ENCODE measurements around the gene SMAD4. TPM values are rescaled to one million over a fixed set of nuclear protein-coding genes. Genes with fewer than 3 reads are reported as not detected.

Gene SMAD4
- total RNA-seq, 1 experiment from 2014 or later, result 48.8 TPM

GRCh38 chr18:51123046-51123395, 93.0 kb downstream of the SMAD4 start:
- intact Hi-C loops (cut with micrococcal nuclease; ENCODE audit: unreplicated experiment), result no loop called here
- Mint-ChIP-seq H3K4me1 (ENCODE audit: low read depth, unreplicated experiment) (no peaks in the 10 kb centered on the region), H3K27ac (ENCODE audit: unreplicated experiment) (no peak overlapping the region), H3K9me3 (ENCODE audit: unreplicated experiment) (no peaks in the 10 kb centered on the region), H3K36me3 (ENCODE audit: insufficient read depth, unreplicated experiment) (no peaks in the 10 kb centered on the region), H3K27me3 (ENCODE audit: insufficient read depth, unreplicated experiment) (no peaks in the 10 kb centered on the region), H3K4me3 (ENCODE audit: unreplicated experiment) (no peak overlapping the region)
- Histone ChIP-seq H3K36me3 (ENCODE audit: control insufficient read depth, insufficient read depth, low read length) (no peaks in the 10 kb centered on the region), H3K27me3 (replicated peaks; ENCODE audit: control insufficient read depth, insufficient read depth, low read length) (no peaks in the 10 kb centered on the region), H3K4me3 (ENCODE audit: low read depth, low read length) (no peak overlapping the region), H3K4me1 (no peaks in the 10 kb centered on the region), H3K9me3 (no peaks in the 10 kb centered on the region)
- DNase-seq, result no peak
- CTCF ChIA-PET, result no interaction called here
- no TSS peak for BruUV-seq (replicated peaks)
- POLR2A ChIA-PET, result no interaction called here
- no peak for TF ChIP-seq CTCF (IDR thresholded peaks at IDR 0.05; ENCODE audit: insufficient read depth in 1 of 2, low read depth in 1 of 2, low read length in 1 of 2, severe bottlenecking in 1 of 2, unreplicated experiment in 1 of 2)

DNA sequence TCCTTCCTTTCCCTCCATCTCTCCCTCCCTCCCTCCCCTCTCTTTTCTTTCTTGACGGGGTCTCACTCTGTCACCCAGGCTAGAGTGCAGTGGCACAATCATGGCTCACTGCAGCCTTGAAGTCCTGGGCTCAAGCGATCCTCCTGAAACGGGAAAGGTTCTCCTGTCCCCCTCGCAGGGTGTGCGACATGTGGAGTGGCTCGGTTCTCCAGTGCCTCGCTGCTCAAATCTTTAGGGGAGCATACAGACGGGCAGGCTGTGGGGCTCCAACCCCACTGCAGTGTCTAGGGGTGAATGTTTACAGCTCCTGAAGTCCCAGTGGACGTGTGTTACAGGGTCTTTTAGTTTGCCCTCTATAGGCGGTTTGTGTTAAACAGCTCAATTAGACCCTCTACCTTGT, 93.5 kb downstream of the SMAD4 start:
- H3K27me3 ChIP-seq (replicated peaks; ENCODE audit: control insufficient read depth, insufficient read depth, low read length), result no peaks in the 10 kb centered on the region
- Mint-ChIP-seq H3K4me1 (ENCODE audit: low read depth, unreplicated experiment) (no peaks in the 10 kb centered on the region), H3K4me3 (ENCODE audit: unreplicated experiment) (no peak overlapping the region), H3K27ac (ENCODE audit: unreplicated experiment) (no peak overlapping the region), H3K9me3 (ENCODE audit: unreplicated experiment) (no peaks in the 10 kb centered on the region), H3K27me3 (ENCODE audit: insufficient read depth, unreplicated experiment) (no peaks in the 10 kb centered on the region), H3K36me3 (ENCODE audit: insufficient read depth, unreplicated experiment) (no peaks in the 10 kb centered on the region)
- H3K4me1 ChIP-seq, result no peaks in the 10 kb centered on the region
- H3K4me3 ChIP-seq (ENCODE audit: low read depth, low read length), result no peak overlapping the region
- BruUV-seq (replicated peaks), result no TSS peak
- ChIA-PET POLR2A (no interaction called here), CTCF (no interaction called here)
- H3K36me3 ChIP-seq (ENCODE audit: control insufficient read depth, insufficient read depth, low read length), result no peaks in the 10 kb centered on the region
- intact Hi-C loops (cut with micrococcal nuclease; ENCODE audit: unreplicated experiment), result no loop called here
- TF ChIP-seq CTCF (IDR thresholded peaks at IDR 0.05; ENCODE audit: insufficient read depth in 1 of 2, low read depth in 1 of 2, low read length in 1 of 2, severe bottlenecking in 1 of 2, unreplicated experiment in 1 of 2), result no peak
- DNase-seq, result no peak
- H3K9me3 ChIP-seq, result no peaks in the 10 kb centered on the region

- H3K27me3 Mint-ChIP-seq (ENCODE audit: insufficient read depth, unreplicated experiment), result no peaks in the 10 kb centered on the region
- TF ChIP-seq CTCF (IDR thresholded peaks at IDR 0.05; ENCODE audit: insufficient read depth in 1 of 2, low read depth in 1 of 2, low read length in 1 of 2, severe bottlenecking in 1 of 2, unreplicated experiment in 1 of 2), result no peak
- no peak overlapping the region for H3K4me3 Mint-ChIP-seq (ENCODE audit: unreplicated experiment)
- H3K36me3 Mint-ChIP-seq (ENCODE audit: insufficient read depth, unreplicated experiment), result no peaks in the 10 kb centered on the region
- H3K9me3 Mint-ChIP-seq (ENCODE audit: unreplicated experiment), result no peaks in the 10 kb centered on the region
- ChIA-PET CTCF (no interaction called here), POLR2A (no interaction called here)
- intact Hi-C loops (cut with micrococcal nuclease; ENCODE audit: unreplicated experiment), result no loop called here
- no peak overlapping the region for H3K27ac Mint-ChIP-seq (ENCODE audit: unreplicated experiment)
- no TSS peak for BruUV-seq (replicated peaks)
- Histone ChIP-seq H3K9me3 (no peaks in the 10 kb centered on the region), H3K4me1 (no peaks in the 10 kb centered on the region), H3K27me3 (replicated peaks; ENCODE audit: control insufficient read depth, insufficient read depth, low read length) (no peaks in the 10 kb centered on the region), H3K4me3 (ENCODE audit: low read depth, low read length) (no peak overlapping the region), H3K36me3 (ENCODE audit: control insufficient read depth, insufficient read depth, low read length) (no peaks in the 10 kb centered on the region)
- no peak for DNase-seq
- no peaks in the 10 kb centered on the region for H3K4me1 Mint-ChIP-seq (ENCODE audit: low read depth, unreplicated experiment)
Observed at GRCh38 chr18:51123936-51124486, 94.0 kb downstream of the SMAD4 start.

All from Caco-2 (cell line).